HG03196 (cell line): ENCODE measurements around the gene FOLH1.
"Not testable (repeated sequence)": the region's sequence is repeated elsewhere in the genome, so short reads cannot be mapped to it uniquely, and the experiment has no call there.

Experiments
- ATAC-seq: cut with Tn5 transposase; IDR thresholded peaks from one replicate; pipeline ENCODE4 v1.9.1; 2021; ENCODE audit not compliant: unreplicated experiment

The FOLH1 gene

GRCh38 chr11:49208006-49208721 lies at the start of gene FOLH1:
FOLH1 (minus strand) TSS chr11:49208602; CDS start chr11:49208409, 193 bp downstream.
- no peak for ATAC-seq

GRCh38 chr11:49255148-49255547 lies 46.7 kb upstream of the FOLH1 start:
- not testable (repeated sequence) for ATAC-seq

DNA sequence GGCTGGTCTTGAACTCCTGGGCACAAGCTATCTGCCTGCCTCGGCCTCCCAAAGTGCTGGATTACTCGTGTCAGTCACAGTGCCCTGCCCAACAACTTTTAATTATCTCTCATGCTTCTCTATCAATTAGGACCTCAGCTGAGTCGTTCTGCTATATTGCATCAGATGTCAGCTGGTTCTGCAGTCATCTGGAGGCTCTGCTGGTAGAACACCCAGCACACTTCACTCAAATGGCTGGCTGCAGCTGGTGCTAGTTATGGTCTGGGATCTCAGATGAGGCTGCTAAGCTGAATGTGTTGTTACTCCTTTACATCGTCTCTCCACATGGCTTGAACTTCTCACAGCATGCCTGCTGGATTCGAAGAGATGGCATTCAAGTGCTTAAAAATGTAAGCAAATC lies 42.8 kb upstream of the FOLH1 start:
- ATAC-seq, result not testable (repeated sequence)

DNA sequence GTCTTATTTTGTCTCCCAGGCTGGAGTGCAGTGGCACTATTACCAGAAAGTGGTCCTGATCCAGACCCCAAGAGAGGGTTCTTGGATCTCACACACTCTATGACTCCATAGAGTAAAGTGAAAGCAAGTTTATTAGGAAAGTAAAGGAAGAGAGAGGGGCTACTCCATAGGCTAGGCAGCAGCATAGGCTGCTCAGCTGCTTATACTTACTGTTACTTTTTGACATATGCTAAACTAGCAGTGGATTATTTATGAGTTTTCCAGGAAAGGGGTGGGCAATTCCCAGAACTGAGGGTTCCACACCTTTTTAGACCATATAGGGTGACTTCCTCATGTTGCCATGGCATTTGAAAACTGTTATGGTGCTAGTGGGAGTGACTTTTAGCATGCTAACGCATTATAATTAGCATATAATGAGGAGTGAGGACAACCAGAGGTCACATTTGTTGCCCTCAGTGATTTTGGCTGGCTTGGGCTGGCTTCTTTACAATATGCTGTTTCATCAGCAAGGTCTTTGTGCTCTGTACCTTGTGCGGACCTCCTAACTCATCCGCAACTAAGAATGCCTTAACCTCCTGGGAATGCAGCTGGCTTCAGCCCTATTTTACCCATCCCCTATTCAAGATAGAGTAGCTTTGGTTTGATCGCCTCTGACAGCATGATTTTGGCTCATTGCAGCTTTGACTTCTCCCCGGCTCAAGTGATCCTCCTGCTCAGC lies 42.2 kb upstream of the FOLH1 start:
- not testable (repeated sequence) for ATAC-seq

- ATAC-seq, result not testable (repeated sequence)
Observed at GRCh38 chr11:49249363-49249762, 41.0 kb upstream of the FOLH1 start.

DNA sequence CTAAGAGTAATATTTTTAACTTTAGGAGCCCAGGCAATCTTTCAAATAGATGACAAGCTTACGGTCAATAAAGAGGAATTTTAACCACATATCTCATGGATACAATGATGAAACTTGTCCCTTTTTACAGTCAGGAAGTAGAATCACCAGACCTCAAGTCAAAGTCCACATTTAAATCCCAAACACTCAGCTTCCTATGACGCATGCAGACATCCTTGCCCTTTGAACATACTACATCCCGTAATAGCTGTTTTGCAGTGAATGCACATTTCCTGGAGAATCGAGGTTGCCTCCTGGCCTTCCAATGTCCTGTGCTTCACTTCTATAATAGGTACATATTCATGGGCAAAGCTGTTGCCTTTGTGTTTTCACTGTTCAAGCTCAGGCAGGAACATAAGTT lies 25.3 kb upstream of the FOLH1 start:
- not testable (repeated sequence) for ATAC-seq

DNA sequence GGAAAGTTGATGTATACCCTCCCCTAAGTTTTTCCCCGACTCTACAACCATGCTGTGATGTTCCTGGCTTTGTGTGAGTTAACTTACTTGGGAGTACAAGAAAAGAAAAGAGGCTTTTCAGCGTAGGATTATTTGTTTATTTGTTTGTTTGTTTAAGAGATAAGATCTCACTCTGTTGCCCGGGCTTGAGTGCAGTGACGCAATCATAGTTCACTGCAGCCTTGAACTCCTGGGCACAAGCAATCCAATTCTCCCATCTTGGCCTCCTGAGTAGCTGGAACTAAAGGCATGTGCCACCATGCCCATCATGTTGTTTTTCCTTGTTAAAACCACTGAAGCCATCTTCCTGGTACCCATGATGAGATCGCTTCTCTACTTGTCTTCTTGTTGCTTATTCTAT lies 24.6 kb upstream of the FOLH1 start:
- not testable (repeated sequence) for ATAC-seq

DNA sequence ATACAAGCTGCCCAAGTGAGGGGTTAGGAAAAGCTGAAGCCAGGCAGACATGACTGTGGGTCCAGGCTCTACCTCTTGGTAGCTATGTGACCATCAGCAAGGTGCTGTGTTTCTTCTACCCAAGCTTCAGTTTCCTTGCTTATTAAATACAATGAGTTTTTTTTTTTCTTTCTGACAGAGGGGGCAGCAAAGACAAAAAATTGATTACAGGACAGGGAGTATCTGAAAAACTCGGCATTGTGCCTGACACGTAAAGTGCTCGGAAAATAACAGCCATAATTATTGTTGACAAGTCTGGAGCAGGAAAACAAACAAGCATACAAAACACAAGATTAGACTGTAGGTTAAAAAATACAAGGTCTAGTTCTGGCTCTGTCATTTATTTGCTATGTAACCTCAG lies 23.3 kb upstream of the FOLH1 start:
- not testable (repeated sequence) for ATAC-seq

DNA sequence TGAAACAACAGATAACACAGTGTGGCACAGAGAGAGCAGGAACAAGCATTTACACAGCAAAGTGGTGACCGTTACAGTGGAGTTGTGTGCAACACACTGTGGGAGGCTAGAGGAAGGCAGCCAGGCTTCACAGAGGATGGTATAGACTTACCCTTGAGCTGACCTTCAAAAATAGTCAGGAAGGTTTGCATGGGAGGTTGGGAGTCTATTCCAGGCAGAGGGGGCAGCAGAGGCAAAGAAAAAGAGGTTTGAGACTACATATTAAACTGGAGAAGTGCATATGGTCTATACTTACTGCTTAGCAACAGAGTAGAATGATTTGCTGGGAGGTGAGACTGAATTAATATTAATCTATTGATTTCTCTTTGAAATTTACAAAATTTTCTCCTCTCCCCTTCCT lies 22.1 kb upstream of the FOLH1 start:
- ATAC-seq, result not testable (repeated sequence)

- ATAC-seq, result not testable (repeated sequence)
Observed at GRCh38 chr11:49230001-49230400, 21.6 kb upstream of the FOLH1 start.

DNA sequence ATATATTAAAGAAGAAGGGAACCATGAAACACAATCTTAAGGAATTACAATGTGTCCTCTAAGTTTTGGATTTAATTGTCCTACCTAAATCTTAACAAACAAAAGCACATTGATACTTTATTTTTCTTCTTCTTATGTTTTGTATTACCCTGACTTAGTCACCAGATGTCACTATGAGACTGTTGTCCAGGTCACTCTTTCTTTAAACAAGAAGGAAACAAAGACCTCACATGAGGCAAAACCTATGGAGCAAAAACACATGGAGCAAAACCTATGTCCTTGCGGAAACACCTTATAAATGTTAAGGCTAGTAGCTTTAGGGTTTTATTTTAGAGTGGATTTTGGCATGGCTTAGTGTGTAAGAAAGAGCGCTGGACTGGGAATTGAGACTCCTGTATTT lies 20.7 kb upstream of the FOLH1 start:
- not testable (repeated sequence) for ATAC-seq

- ATAC-seq, result not testable (repeated sequence)
Observed at GRCh38 chr11:49225255-49225785, 16.9 kb upstream of the FOLH1 start.

- no peak for ATAC-seq
Observed at GRCh38 chr11:49221112-49221511, 12.7 kb upstream of the FOLH1 start.

DNA sequence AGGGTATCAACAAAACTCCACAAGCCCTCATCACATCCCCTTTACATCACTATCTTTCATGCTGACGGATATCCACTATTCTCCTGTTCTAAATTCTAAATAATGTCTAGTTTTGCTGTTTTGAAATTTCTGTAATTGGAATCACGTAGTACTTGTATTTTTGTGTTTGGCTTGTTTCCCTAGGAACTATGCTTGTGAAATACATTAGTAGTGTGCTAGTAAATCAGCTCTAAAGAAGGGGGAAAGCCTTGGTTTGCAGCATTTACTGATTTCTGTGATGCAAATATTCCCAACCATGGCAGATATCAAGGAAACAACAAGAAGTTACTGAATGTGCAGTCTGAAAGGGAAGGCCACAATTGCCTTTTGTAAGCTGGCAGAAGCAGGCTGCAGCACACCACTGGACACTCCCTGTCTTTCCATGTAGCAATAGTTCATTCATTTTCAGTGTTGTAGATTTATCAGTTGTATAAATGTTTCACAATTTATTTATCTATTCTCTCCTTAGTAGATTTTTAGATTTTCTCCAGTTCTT lies 4.7 kb upstream of the FOLH1 start:
- ATAC-seq, result no peak

- not testable (repeated sequence) for ATAC-seq
Observed at GRCh38 chr11:49206999-49207398, 1.4 kb downstream of the FOLH1 start.

DNA sequence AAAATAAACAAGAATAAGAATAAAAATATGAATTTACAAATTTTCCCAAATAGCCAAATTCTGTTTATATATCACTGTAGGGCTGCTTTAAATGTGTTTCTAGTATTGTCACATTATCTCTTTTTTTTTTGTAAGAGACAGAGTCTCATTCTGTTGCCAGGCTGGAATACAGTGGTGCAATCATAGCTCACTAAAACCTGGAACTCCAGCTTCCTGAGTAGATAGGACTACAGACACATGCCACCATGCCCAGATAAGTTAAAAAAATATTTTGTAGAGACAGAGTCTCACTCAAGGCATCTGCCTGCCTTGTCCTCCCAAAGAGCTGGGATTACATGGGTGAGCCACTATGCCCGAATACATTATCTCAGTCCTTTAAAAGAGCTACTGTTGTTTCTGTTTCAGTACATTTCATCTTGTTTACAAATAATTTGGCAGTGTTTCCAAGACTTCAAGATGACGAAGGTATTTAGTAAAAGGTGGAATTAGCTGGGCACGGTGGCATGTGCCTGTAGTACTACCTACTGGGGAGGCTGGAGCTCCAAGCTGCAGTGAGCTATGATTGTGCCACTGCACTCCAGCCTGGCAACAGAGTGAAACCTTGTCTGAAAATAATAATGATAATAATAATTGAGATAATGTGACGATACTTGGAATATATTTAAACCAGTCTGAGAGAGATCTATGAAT lies 6.0 kb downstream of the FOLH1 start:
- ATAC-seq, result no peak

DNA sequence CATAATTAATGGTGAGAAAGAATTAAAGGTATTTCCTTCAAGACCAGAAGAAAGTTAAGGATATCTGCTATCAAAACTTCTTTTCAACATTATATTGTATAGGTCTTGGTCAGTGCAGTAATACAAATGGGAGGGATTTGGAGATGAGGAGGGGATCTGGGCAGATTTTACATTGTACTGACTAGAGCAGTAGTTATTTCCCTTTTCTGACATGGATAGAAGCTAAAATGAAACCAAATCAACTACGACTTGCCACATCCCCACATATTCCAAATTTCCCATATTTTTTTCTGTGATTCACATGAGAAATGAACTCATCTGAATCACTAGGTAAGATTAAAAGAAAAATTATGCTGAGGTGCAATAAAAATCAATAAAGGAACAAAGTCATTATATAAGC lies 11.6 kb downstream of the FOLH1 start:
- ATAC-seq, result not testable (repeated sequence)

DNA sequence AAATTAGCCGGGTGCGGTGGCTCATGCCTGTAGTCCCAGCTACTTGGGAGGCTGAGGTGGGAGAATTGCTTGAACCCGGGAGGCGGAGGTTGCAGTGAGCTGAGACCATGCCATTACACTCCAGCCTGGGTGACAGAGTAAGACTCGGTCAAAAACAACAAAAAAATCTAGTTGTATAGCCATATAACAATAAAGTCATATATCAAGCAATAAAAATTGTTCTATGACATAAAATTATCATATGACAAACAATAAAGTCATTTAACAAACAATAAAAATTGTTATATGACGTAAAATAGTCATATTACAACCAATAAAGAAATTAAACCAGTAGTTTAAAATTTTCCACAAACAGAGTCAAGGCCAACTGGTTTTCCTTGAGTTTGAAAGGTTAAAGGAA lies 12.4 kb downstream of the FOLH1 start:
- not testable (repeated sequence) for ATAC-seq

DNA sequence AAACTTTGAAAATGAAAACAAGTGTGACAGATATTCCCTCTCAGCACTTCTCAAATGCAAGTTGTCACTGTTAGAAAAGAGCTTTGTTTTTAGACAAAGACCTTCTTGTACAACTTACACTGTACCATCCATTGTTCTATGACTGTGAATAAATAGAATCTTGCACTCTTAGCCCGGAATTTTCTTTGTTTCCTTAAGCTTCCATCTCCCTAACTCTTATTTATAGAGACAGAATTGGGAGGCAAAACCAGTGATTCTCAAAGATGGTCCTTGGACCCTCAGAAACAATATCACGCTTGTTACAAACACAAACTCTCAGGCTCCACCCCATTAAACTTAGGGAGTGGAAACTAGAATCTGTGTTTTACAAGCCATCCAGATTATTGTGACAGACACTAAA lies 18.1 kb downstream of the FOLH1 start:
- ATAC-seq, result not testable (repeated sequence)

DNA sequence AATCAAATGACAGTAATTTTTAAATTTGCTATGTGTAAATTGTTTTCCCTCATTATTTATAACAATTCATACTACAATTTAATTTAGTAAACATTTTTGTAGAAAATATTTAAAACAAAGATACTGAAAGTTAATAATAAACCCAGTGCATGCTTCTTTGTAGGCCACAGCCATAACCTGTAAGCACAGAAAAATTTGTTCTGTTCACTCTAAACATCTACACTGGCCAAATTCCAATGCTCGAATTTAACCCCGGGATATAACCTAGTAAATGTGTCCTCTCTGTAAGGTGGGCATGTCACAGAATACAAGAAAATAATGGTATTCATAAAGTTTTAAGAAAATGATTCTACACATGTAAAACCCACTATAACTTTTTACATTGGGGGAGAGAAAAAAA lies 22.2 kb downstream of the FOLH1 start:
- ATAC-seq, result not testable (repeated sequence)

- ATAC-seq, result not testable (repeated sequence)
Observed at GRCh38 chr11:49185597-49185996, 22.8 kb downstream of the FOLH1 start.
